HUDEP-2 (cell line): ENCODE data around the gene FADS6.
"Not testable (repeated sequence)": the region's sequence is repeated elsewhere in the genome, so short reads cannot be mapped to it uniquely, and the experiment has no call there.

Source experiments
- DNase-seq, 76 experiments: peaks; one replicate each; lab custom pipeline; 2025; ENCODE audit not compliant: unreplicated experiment in 76 of 76; lab: John Stamatoyannopoulos, UW

Gene FADS6

GRCh38 chr17:74870512-74870911 is 22.9 kb downstream of the FADS6 start:
- no peak for DNase-seq

DNA sequence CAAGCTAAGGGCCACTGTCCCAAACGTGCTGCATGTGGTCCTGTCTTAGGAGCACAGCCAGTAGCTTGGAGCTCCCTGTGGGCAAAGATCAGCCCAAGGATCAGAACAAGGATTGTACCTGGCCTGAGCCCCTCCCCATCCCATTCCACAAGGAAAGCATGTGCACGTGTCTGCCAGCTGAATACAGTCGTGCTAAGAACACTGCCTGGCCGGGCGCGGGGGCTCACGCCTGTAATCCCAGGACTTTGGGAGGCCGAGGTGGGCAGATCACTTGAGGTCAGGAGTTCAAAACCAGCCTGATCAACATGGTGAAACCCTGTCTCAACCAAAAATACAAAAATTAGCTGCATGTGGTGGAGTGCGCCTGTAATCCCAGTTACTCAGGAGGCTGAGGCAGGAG is 23.4 kb downstream of the FADS6 start:
- DNase-seq = not testable (repeated sequence)

GRCh38 chr17:74868908-74869255 is 24.6 kb downstream of the FADS6 start:
- DNase-seq = no peak

- DNase-seq = no peak
These were observed 25.1 kb downstream of the FADS6 start for GRCh38 chr17:74868251-74868907.

DNA sequence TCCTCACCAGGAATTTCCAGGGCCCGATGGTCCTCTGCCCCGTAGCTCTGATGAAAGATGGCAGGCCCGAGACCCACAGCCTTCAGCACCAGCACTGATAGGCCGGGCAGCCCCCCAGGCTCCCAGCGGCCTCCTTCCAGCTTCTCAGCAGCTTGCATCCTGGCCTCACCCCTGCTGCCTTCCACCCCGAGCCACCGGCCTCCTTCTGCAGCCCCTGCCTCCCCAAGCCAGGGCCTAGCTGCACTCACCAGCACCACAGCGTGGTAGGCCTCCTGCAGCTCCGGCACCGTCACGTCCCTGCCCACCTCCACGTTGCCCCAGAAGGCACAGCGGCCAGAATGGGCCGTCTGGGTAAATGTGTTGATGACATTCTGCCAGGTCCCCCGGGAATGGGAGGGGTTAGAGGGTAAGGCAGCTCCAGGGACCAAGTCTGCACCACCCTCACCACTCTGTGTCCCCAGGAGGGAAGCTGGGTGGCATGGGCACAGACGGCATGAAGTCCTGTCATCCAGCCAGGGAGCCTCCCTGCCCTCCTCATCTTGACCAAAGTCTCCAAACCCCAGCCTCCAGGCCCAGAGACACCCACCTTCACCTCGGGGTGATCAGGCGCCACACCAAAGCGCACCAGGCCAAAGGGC is 27.1 kb downstream of the FADS6 start:
- DNase-seq = no peak

- DNase-seq = no peak
These were observed 27.8 kb downstream of the FADS6 start for GRCh38 chr17:74865504-74866197.

DNA sequence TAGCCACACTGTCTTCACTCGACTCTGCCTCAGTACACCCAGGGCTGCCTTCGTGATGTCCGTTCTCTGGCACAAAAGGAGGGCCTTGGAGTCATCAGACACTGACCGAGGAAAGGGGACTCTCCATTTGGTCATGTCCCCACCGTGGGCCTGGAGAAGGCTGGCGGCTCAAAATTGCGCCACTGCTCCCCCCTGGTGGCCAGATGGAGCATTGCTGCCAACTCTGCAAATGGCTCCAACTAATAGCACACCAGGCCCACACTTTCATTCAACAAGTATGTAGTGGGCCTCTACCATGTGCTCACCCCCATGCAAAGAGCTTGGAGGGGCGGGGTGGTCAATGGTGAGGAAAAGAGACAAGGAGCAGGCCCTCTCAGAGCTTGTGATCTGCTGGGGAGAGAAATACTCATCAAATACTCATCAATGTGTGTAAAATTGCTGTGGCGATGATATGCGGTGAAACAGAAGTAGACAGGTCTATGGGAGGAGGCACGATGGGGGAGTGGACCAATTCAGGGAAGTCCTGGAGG is 28.5 kb downstream of the FADS6 start:
- DNase-seq = peak in 61 of 76 experiments; percentile 4 to 80 (median 43)

DNA sequence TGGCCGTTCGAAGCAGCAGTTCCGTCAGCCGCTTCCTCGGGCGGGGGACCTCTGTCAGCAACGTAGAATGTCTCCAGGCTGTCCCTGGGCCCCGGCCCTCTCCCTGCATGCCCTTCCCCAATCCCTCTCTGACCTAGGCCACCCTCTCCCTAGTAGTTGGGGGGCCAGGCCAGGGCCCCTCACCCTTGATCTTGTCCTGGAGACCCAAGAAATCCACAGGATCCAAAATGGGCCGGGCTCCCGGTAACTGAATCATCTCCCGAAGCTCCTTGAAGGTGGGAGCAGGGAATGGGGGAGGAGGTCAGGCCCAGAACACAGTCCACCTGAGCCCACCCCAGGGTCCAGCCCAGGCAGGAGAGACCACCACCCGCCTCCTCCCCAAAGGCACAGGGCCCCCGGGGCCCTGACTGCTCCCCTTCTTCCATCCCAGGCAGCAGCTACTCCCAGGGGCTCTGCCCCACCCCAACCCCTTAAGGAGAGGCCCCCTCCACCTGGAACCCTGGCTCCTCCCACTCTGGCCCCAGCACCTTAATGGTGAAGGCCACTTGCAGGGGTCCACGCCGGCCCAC is 29.1 kb downstream of the FADS6 start:
- DNase-seq = no peak

- peak in 1 of 76 experiments; percentile 5 for DNase-seq
These were observed 29.8 kb downstream of the FADS6 start for GRCh38 chr17:74863420-74864296.

- DNase-seq = no peak
These were observed 30.5 kb downstream of the FADS6 start for GRCh38 chr17:74862919-74863318.

DNA sequence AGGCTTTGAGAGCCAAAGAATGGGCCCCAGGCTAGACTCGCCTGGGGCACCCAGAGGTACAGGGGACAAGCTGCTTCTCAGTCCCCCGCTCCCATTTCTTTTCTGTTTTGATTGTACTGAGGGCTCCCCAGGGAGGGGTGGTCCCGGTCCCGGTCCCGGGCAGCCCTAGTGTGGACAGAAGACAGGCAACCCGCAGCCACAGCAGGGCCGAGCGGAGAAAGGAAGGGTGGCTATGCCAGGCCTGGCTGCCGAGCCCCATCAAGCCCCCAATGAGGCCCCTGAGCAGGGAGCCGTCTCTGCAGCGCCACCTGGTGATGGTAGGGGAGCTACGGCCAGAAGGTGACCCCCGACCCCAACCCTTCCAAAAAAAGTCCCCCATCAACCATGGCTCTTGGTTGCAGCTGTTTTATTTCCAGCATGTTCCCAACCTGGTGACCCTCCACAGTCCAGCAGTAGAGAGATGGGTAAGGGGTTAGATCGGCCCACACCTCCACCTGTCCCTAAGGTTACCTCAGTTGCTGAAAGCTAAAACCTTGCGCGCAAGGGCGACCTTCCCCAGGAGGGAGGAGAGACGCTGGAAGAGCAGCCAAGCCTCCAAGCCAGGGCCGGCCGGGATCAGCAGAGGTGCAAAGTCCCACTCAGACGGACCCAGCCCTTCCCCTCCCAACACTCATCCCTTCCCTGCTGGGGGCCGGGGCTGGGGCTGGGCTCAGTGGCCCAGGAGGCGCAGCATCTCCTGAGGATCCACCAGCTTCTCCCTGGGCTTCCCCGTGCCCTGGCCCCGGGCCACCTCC is 31.1 kb downstream of the FADS6 start:
- DNase-seq = peak in 43 of 76 experiments; percentile 5 to 69 (median 25)

GRCh38 chr17:74861662-74862107 is 31.7 kb downstream of the FADS6 start:
- DNase-seq = no peak

DNA sequence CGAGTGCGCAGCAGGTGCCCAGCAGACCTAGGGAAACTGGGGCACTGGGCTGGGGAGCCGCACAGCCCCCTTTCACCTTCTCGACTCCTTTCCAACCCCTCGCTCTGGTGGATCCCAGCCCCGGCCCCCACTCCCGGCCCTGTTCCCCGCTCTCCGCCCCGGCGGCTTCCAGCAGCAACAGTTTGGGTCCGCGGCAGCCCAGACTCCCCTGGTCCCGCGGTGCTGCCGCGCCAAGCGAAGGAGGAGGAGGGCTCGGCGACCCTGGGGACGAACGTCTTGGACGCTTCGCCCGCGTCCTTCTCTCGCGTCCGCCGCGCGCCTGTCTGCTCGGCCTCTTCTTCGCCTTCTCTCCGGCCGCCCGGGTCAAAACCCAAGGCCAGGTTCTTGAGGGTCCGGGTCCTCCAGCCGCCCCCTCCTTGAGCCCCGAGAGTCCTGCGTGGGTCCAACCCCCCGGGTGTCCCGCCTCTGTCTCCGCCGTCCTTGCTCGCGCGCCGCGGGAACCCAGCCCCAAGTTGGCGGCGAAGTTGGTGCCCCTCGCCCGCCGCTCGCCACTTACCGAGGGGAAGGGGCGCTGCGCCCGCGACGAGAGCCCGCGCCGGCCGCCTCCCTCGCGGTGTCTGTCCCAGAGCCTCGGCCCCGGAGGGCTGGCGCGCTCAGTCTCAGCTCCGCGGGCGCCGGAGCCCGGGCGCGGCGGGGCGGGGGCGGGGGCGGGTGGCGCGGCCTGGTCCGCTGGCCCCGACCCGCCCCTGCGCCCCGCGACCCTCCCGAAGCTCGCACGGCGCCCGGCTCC is 32.4 kb downstream of the FADS6 start:
- DNase-seq = no peak

GRCh38 chr17:74860229-74860871 is 33.1 kb downstream of the FADS6 start:
- no peak for DNase-seq

DNA sequence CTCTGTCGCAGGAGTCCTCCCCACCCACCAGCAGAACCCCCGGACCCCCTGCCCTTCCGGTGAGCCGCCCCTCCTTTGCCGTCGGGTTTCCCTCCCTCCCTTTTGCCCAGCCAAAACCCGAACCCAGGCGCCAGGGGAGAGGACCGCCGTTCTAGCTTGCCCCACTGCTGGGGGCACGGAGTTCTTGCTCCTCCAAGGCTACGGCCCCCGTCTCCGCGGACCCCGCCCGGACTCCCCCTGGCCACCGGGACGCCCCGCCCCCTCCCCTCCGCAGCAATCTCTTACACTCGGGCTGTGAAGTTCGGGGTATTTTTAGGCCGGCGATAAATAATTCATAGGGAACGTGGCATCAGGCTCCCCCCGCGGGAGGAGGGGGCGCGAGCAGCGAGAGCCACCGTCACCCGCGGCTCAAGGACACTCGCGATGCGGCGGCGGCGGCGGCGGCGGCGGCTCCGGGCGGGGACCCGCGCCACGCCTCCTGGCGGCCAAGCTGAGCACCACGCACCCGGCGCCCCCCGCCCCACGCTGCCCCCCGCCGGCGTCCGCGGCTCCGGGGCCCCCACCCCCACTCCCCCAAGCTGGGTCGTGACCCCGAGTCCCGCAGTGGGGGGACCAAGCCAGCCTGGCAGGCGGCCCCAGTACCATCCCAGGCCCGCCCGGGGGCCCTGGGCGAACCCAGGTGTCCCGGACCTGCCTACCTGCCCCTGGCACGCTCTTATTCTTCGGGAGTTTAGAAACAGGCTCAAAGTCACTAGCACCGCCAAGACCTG is 33.8 kb downstream of the FADS6 start, which contains the start of gene GRIN2C:
Gene GRIN2C, minus strand, starts transcription at position 427 of the 770 bp plus-strand sequence. CDS start 4,793 bp downstream, outside the sequence.
- no peak for DNase-seq

GRCh38 chr17:74858672-74859458 is 34.6 kb downstream of the FADS6 start:
- no peak for DNase-seq

DNA sequence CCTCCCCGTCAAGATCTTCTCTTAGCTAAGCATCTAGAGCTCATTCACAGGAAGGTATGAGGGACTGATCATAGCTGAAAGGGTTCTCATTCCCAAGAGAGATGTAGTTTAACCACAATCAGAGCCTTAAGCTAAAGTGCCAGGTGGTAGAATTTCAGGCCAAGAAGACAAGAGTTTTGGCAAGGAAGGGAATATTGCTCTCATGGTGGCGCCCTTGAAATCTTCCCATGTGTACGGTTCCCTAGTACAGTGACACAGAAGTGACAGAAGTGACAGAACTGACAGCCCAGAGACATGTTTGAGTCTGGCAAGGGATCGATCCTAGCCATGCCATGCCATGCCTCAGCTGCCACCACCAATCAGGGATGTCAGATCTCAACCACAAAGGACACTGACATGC is 36.2 kb downstream of the FADS6 start:
- DNase-seq = no peak
